OCI-M2 (cell line): ENCODE measurements around the gene PDGFA.

Experiments used
- DNase-seq: peaks from one replicate; lab custom pipeline; 2025; ENCODE audit not compliant: unreplicated experiment; lab: John Stamatoyannopoulos, UW

The PDGFA gene

GRCh38 chr7:519484-520390, at the start of gene PDGFA:
TSS of gene PDGFA (minus strand) at chr7:519846. CDS start at chr7:519001, 845 bp downstream.
- DNase-seq: no peak

DNA sequence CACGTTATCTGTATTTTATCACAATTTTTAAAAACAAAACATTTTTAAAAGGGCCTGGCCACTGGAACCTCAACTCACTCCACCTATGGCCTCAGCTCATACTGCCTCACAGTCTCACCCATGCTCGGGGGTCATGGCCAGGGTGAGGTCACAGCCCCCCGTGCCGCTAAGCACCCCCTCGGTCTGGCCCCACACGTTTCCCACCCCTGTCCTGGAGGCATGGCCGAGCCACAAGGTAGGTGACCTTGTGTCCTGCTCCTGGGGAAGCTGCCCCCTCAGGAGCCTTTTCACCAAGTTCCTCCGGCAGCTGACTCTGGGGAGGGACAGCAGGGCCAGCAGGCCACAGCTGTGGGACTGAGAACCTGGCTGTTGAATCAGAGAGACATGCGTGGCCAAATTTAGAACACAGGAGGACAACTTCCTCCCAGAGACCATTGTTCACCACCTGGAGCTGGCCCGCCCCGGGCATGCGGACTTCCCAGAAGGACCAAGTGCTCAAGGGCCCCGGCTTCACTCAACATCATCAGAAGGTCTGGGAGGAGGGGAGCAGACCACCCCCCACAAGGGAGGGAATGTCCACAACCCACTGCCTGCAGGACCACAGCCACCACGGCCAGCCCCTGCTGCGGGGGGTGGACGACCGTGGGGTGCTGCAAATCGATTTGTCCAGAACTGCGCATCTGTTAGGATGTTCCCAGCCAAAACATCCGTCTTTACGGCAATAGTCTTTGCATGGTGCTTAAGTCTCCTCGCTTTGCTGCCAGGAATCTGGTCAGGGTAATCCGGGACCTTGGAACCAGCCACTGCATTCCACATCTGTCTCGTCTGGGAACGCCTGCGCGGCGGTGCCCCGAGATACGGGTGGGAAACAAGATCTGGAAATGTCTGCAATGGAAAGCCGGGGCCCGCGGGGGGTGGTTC, 48.6 kb upstream of the PDGFA start:
- no peak for DNase-seq

GRCh38 chr7:567305-567883, 47.7 kb upstream of the PDGFA start:
- no peak for DNase-seq

DNA sequence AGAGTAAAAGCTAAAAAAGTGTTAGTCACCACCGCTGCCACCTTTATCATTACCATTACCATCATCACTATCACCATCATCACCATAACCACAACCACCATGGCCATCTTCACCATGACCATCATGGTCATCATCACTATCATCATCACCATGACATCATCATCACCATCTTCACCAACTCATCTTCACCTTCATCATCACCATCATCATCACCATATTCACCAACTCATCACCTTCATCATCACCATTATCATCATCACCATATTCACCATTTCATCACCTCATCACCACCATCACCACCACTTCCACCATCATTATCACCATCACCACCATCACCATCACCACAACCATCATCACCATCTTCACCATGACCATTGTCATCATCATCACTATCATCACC, 46.5 kb upstream of the PDGFA start:
- DNase-seq: no peak

DNA sequence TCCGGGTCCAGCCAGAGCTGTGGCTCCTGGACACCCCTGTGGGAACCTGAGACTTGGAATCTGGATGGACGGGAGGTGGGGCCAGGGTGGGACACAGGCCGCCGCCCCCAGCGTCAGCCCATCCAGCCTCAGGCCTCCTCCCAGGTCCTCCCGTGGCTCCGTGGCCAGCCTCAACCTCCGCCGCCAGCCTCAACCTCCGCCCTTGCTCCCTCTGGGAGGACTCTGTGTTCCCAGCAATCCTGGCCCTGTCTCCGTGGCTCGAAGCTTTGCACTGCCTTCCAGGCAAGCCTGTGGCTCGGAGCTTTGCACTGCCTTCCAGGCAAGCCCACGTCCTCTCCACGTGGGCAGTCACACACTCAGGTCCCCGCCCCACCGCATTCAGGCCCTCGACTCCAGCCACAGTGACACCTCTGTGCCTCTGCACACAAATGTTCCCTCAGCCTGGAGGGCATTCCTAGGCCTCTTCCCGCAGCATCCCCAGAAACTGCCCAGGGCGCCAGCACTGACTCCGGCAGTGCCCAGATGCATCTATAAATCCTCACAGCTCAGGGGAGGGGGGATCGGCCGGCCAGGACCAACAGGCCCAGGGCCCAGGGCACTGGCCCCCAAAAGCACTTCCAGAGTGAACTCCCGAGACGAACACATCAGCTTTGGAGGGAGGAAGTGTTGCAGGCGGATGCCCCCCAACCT, 44.7 kb upstream of the PDGFA start:
- DNase-seq: no peak

GRCh38 chr7:563629-564170, 44.1 kb upstream of the PDGFA start:
- no peak for DNase-seq

DNA sequence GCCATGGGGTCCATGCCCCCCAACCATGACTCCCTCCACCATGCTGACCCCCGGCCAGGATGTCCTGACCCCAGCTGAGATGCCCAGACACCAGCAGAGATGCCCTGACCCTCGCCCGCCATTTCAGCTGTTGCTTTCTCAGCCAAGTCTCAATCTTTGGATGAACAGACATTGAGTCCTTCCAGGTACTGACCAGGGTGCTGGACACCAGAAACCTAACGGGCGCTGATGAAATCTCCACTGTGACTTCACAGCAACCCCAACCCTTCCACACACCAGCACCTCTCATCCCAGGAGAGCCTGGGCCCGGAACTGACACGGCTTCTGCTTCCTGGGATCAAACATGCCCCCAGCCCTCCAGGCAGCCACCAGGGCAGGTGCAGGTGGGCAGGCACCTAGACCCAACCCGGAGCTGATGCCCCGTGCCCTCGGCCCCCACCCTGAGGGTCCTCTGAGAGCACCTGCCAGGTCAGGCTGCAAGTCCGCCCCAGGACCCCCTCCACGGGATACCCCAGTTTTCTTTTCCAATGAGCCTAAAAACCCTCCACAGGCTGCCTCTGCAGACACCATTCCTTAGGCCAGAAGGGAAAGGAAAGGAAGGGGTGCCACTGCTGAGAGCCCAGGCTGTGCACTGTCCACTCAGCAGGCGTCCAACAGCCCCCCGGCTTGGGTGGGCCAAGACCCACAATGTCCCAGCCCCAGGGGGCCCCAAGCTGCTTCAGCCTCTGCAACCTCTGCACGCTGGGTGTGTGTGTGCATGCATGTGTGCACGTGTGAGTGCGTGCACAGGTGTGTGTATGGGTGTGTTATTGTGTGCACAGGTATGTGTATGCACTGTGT, 43.4 kb upstream of the PDGFA start:
- no peak for DNase-seq

DNA sequence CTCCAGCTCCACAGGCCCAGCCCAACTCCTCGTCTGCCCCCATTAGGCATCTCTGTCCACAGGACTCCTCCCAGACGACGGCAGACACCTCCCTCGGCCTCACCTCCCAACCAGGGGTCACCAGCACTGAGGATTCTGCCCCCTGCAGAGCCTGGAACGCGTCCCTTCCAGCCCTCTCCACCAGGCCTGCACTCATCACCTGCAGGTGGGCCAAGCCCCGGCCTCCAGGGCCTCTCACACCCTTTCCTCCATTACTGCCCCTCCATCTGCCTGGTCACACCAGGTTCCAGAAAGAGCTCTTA, 42.7 kb upstream of the PDGFA start:
- no peak for DNase-seq

DNA sequence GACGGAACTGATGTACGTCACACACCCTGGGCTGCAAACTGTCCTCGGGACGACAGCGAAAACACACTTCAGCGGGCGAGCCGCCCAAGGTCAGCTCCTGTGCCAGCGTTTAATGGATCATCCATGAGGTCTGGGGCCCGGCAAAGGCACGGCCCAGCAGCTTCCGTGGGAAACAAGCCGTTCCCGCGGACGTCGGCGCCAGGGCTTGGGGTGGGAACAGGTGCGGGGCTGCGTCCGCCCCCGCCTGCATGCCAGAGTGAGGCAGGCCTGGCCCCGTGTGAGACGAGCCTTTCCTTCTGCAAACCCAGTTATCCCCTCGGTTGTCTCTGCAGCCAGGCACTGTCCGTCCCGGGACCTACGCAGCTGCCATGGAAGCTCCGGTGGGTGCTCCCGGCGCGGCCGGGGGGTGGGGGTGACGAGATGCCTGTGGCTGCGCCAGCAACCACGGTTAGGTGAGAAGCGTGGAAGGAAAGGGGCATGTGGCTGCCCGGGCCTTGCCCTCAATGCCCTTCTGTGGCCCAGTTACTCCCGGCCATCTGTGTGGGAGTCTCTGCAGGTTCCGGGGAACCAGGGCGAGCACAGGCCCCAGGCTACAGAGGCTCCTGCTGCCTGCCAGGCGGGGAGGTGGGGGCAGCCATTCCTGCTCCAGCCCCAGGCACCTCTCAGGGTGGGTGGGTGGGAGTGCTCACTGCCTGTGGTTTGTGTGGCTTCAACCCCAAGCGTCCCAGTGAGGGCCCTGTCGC, 42.2 kb upstream of the PDGFA start:
- DNase-seq: no peak

GRCh38 chr7:560966-561630, 41.5 kb upstream of the PDGFA start:
- no peak for DNase-seq

DNA sequence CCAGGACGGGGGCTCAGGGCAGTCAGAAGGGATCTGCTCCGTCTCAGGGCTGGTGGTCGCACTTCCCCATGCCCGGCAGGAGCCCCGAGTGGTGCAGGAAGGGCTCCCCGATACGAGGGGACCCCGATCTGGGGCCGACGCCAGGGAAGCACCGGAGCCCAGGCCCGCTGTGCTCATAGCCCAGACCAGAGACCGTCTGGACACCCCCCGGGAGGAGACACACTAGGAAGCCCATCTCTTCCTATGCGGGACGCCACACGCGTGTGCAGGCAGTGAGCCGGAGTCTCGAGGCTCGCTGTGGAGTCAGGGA, 39.7 kb upstream of the PDGFA start:
- DNase-seq: no peak

- no peak for DNase-seq
These were observed 37.9 kb upstream of the PDGFA start for GRCh38 chr7:557558-557881.

GRCh38 chr7:556837-557557, 37.4 kb upstream of the PDGFA start:
- DNase-seq: no peak

GRCh38 chr7:556291-556826, 36.7 kb upstream of the PDGFA start:
- DNase-seq: no peak

- DNase-seq: no peak
These were observed 36.0 kb upstream of the PDGFA start for GRCh38 chr7:555551-556160.

DNA sequence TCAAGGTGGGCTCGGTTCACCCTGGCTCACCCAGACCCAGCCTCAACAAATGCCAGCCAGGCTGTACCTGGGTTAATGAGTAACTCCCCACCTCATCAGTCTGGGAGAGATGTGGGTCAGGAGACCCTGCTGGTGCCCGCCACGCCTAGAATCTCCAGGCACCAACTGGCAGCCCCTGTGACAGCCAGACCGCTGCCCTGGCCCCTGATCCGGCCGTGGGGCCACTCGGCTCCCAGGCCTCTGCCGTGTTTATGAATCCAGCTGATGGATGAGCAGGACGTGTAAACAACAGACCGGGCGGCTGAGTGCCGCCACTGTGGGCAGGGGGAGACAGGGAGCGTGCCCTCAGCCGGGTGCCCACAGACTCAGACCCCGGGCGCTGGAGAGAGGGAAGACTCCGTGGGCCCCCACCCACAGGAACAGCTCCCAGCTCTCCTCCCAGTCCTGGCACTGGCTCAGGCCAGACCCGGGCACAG, 34.0 kb upstream of the PDGFA start:
- DNase-seq: no peak

DNA sequence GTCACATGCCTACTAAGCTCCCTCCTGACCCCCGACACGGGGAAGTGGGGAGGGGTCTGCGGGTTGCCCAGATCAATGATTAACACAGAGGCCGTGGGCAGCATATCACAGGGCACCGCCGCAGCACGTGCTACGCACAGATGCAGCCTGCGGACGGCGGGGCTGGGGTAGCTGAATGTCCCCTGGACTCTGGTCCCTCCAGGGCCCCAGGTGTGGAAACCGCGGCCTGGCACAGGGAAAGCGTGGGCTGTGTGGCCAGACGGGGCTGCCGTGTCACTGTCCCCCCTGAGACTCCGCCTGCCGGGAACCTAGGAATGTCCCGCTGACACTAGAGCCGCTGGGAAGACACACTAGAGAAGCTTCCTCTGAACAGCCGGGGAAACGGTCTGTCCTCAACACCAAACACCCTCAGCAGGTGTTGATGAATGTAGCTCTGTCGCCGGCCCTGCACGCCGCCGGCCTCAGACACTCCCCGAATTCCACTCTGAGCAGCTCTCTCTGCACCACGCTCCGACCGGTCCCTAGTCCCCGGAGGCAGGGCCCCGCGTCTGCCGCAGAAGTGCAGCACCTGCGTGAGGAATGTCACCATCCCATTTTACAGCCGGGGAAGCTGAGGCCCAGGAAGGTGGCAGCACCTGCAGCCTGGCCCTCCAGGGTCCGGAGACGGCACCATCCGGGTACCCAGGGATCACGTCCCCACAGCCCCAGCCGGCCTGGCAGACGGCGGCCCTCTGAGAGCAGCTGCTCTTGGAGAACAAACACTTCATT, 33.4 kb upstream of the PDGFA start:
- DNase-seq: no peak
